GM18517 (cell line): ENCODE measurements around the gene MANBA.

Experiments used
- ATAC-seq: cut with Tn5 transposase; IDR thresholded peaks from one replicate; pipeline ENCODE4 v1.9.1; 2021; ENCODE audit warnings: mild to moderate bottlenecking, moderate library complexity; ENCODE audit not compliant: unreplicated experiment

The MANBA gene

DNA sequence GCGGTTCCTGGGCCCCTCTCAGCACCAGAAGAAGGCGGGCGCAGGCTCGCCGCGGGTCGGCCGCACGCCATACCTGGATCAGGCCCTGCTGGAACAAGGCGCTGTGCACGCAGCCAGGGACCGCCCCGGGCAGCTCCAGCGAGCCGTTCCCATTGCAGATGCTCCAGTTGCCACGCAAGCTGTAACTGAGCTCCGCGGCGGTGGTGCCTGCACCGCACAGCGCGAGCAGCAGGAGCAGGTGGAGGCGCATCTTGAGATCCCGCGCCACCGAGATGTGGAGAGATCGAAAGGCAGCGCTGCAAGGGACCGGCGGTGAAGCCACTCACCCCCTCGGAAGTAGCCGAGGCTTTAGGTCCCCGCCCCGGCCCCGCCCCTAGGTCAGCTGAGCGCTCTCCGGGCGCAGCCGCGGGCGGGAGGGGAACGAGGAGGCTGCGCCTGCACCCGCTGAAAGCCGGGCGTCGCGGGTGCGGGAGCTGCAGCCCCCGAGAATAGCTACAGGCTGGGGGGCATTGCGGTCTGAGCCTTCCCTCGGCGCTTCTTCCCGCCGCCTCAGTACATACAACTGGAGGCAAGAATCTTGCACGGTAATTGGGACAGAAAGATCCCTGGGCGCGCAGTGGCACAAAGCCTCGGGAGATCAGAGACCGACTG, at the start of gene MANBA:
MANBA (minus strand) TSS at position 324 of the 651 bp plus-strand sequence; CDS start at position 250, 74 bp downstream.
- ATAC-seq = peak; percentile 89

DNA sequence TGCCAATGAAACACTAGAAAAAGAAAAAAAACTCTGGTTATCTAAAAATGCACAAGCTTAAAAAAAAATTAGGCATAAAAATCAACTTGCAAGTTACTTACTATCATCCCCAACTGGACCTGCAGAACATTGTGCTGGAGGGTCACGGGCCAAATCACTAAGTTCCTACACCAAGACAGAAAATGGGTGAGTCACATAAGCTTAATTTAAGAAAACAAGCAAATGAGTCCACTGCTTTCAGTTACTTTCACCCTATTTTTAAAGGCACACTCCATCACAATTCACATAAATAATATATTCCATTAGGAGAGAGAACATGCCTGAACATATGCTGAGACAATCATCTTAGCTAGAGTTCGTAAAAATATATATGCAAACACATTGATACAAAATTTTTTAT, 48.9 kb upstream of the MANBA start:
- no peak for ATAC-seq

DNA sequence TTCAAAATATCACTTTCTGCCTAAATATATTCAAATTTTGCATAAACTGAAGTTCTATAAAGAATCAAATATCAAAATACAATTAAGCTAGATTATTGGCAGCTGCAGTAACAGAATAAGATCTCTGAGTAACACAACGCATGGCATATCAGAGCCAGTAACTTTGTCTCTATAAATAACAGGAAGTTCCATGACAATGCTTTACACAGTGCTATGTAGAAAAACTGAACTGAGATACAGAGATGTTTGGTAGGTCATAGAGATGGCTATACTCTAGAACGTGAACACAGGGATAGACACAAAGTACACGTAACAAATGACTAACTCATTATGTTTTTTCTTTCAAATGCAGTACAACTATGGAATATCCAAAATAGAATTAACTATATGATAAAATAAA, 48.4 kb upstream of the MANBA start:
- no peak for ATAC-seq

DNA sequence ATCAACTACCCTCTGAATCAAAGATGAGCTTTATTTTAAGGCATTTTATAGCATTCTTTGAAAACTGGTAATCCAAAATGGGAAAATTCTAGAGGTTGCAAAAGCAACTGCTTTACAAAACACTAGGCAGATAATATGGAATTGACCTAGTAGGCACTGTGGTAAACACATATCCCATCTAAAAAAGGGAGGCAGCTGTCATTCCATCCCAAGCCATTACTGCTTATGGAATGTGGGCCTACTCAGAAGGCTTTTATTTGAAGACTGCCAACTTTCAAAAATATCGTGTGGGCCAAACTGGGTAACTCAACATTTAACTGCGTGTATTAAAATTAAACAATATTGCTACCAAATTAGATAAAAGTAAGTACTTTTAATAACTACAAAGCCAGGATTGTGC, 47.2 kb upstream of the MANBA start:
- no peak for ATAC-seq

DNA sequence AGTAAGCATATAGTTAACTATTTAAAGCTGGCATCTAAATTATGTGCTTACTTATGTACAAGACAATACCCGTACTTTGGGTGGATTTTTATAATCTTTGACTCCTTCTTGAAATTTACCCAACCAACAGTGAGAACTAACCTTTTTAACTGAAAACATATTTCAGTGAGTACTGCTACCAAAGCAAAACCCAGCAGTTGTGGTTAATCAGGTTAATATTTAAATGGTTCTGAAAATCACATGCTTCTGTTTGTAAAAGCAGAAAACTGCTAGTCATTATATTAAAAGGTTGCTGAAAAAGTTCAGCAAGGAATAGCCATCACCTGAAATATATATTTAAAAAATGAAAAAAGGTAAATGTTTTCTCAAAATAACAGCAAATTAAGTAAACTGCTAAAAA, 46.6 kb upstream of the MANBA start:
- no peak for ATAC-seq

DNA sequence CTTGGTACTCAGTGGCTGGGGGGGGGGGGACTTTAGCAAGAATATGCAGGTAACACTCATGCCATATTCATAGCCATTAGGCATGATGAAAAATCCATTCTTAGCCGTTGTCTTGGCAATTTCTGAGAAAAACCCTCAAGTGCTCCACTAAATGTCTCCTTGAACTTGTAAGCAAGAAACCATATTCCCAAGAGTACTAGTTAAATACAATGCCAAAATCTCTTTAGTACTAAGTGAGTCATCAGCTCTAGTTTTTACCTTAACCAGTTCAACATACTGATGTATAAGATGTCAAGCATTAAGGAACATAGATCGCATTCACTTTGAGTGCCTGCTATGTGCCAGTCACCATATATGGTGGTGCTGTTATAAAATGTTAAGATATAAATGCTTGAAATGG, 39.0 kb upstream of the MANBA start:
- no peak for ATAC-seq

DNA sequence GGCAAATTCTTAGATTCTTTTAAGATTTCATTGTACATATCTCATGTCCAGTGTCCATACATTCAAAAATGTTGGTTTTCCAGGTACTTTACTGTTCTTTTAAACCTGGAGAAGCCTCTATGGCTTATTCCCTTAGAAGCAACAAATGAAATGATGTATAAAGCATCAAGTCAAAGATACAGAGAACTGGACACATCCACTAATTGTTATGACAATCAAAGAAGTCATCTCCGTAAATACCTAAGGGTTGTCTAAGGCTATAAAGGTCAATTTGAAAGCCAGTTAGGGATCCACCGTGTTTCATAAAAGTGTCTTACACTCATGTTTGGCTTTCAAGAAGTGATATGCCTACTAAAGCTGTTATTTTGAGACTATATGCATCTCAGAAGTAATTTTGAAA, 34.2 kb upstream of the MANBA start:
- no peak for ATAC-seq

DNA sequence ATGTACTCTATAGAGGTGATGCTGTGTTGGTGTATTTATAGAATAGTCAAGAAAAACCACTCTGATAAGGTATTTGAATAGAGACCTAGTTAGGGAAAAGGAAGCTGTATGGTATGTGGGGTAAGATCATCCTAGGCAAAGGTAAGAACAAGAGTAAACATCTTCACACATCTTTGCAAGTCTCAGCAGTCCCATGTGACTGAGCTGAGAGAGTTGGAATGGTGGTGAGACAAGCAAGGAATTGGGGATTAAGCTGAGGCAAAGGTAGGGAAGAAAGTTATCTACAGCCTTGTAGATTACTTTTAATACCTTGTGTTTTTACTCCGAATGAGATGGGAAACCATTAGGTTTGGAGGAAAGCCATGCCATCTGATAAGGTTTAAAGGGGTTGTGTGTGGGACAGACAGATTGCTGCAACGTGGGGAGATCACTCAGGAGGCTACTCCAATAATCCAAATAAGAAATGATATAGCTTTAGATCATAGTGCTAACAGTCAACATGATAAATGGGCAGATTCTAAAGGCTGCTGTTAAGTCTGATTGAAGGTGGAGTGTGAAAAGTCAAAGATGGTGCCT, 31.7 kb upstream of the MANBA start:
- ATAC-seq = no peak

DNA sequence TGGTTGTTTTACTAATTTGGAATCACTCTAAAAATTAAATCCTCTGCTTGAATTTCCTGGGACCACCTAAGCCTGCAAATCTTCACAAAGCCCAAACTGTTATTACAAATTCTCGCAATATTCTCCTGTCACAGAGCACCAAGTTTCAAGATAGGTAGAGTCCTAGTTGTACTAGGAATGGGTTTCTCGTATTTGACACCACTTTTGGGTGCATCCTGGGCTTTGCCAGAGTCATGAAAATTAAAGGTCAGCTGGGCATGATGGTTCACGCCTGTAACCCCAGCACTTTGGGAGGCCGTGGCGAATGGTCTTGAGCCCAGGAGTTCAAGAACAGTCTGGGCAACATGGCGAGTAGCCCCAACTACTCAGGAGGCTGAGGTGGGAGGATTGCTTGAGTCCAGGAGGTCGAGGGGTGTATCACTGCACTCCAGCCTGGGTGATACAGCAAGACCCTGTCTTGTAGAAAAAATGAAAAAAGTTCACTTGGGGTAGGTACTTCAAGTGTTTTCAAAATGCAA, 30.6 kb upstream of the MANBA start:
- ATAC-seq = no peak

DNA sequence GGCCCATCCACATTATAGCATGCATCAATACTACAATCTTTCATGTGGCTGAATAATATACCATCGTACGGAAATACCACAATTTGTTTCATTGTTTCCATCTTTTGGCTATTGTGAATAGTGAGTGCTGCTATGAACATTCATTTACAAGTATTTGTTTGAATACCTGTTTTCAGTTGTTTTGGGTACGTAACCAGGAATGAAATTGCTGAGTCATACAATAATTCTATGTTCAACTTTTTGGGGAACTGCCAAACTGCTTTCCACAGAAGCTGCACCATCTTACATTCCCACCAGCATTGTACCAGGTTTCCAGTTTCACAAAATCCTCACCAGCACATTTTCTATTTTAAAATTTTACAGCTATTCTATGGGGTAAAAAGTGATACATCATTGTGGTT, 28.5 kb upstream of the MANBA start:
- ATAC-seq = no peak

DNA sequence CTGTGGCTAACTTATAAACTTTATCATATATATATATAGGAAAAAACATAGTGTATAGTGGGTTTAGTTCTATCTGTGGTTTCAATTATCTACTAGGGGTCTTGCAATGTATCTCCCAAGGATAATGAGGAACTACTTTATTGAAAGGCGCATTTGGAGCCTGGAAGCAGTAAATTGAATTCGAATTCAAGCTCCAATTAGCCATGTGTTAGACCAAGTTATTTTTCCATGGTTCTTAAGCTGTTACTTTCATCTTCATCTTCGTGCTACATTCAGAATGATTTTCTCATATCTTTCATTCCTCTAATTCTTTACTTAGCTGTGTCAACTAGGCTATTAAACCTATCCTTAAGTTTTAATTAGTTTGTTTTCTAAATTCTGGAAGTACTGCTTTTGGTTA, 27.2 kb upstream of the MANBA start:
- no peak for ATAC-seq

DNA sequence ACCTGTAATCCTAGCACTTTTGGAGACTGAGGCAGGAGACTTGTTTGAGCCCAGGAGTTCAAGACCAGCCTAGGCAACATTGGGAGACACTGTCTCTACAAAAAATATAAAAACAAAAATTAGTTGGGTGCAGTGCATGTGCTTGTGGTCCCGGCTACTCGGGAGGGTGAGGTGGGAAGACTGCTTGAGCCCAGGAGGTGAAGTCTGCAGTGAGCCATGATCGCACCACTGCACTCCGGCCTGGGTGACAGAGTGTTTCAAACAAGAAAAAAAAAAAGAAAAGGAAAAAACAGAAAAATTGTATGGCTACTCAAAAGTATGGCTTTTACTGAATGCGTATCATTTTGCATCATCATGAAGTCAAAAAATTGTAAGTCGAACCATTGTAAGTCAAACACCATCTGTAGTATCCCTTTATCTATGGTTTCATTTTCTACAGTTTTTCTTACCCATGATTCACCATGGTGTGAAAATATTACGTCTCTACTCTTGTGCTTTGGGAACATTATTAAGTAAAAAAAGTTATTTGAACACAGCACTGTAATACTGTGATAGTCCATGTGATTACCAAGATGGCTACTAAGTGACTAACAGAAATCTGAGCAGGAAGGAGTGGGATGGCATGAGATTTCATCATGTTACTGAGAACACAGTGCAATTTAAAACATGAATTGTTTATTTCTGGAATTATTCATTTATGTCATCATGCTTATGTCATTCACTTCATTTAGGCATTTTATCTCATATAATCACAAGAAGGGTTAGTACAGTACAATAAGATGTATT, 26.5 kb upstream of the MANBA start:
- no peak for ATAC-seq

DNA sequence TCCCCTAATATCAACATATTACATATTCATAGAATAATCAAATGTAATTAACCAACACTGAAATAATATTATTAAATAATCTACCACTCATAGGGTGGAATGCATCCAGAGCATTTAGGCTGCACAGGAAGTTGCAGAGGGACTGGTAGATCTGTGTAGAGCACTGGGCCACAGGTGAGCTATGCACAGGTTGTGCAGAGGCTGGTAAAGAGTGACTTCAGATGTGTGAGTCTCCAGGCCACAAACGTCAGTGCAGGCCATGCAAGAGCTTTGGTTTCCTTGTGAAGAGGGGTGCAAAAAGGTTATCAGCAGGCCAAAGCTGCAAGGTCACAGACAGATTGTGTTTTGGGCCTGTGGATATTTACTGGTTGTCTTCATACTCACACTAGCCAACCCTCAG, 25.5 kb upstream of the MANBA start:
- ATAC-seq = no peak

DNA sequence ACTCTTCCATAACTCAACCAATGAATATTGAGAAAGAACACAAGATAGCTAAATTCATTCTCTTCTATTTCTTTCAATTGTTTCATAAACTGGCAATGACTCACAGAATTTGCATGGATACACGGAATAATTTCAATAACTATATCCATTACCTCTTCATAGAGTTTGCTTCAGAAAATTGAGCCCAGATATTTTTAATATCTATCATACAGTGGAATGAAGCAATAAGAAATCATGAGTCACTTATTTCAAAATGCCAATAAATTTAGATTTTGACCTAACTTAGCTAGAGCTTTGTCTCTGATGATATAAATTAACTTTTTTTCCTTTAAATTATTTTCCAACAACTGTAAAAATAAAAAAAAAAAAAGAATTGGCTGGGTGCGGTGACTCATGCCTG, 22.2 kb upstream of the MANBA start:
- ATAC-seq = no peak

DNA sequence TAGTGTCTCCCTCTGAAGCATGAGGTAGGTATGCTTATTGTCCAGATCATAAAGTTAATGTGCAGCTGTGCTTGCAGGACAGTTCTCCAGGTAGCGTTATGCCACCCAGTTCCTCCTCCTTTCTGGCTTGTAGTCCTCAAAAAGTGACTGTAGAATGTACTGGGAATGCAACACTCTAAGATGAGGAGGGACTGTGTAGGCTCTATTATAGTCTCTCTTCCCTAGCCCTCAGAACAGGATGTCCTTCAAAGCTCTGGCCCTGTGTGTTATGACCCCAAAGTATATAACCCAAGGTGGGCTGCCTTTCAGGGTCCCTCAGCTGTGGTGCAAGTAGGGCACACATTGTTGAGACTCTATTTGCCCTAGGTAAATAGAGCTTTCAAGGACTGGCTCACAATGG, 20.8 kb upstream of the MANBA start:
- no peak for ATAC-seq

DNA sequence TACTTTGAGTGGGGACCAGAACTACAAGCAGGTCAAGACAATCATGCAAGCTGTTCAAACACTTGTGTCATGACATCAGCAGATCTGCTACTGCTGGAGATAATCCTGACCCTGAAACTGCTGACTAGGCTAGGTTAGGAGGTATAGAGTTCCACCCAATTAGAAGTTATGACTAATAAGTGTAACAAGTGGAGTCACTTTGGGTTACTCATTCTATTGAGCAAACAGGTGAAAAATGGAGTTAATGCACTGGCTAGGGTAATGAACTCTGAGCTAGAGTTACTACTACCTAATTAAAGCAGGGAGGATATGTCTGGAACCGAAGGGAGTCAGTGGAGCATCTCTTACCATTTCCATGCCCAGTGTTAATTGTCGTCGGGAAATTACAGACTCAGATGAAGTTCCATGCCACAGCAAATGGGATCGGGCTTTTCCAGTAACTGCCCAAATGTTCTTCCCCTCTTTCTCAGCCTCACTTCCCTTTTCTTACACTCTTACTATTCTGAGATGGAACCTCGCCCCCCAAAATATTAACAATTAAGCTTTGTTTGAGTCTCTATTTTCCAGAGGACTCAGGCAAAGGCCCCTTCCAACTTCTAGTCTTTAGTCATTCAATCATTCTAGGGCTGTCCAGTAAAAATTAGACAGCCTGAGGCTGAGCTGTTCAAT, 19.8 kb upstream of the MANBA start:
- ATAC-seq = peak; percentile 55

DNA sequence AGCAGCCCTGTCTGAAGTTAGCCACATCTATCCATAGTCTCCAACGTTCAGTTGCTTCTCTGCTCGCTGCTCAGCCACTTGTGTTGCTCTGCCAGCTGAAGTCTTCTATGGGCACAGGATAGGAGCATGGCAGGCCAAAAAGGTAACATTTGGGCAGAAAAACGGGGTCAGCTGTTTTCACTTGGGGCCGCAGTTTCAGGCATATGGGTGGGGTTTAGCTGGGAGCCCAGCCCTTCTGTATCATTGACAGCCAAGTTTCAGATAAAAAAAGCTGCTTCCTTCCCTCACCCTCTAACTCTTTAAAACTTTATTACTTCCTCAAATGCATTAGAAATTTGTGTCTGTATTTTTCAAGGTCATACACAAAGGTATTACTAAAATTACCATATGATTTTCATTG, 18.4 kb upstream of the MANBA start:
- ATAC-seq = no peak

DNA sequence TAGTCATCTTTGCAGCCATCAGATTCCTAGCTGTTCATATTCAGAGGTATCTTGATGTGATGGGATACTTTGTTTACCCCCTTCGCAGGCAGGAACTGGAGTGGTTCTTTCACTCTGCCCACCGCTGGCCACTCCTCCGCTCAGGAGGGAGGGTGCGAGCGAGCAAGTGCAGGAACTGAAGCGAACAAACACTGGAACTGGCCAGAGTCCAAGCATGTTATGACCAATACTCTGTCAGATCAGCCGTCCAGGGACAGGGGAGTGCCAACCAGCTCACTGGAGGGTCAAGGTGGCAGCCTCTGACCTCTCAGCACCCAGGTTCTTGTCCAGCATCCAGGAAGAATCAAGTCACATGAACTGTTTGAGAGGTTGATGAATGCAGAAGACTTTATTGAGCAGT, 18.0 kb upstream of the MANBA start:
- ATAC-seq = no peak

DNA sequence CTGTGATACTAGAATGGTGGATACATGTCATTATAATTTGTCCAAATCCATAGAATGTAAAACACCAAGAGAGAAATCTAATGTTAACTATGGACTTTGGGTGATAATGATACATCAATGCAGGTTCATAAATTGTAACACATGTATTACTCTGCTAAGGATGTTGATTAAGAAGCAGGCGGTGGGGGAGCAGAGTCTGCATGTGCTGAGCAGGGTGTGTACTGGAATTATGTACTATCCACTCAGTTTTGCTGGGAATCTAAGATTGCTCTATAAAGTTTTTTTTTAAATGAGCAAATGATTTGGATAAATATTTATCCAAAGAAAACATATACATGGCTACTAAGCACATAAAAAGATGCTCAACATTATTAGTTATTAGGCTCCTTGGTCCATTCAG, 15.0 kb upstream of the MANBA start:
- no peak for ATAC-seq

DNA sequence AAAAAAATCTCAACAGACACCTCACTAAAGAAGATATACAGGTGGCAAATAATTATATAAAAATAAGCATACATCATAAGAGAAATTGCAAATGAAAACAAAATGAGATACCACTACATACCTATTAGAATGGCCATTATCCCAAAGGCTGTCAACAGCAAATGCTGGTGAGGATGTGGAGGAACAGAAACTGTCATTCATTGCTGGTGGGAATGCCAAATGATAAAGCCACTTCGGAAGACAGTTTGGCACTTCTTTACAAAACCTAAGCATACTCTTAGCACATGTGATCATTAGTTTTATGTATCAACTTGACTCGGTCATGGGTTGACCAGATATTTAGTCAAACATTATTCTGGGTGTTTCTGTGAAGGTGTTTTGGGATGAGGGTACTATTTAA, 13.5 kb upstream of the MANBA start:
- ATAC-seq = no peak

DNA sequence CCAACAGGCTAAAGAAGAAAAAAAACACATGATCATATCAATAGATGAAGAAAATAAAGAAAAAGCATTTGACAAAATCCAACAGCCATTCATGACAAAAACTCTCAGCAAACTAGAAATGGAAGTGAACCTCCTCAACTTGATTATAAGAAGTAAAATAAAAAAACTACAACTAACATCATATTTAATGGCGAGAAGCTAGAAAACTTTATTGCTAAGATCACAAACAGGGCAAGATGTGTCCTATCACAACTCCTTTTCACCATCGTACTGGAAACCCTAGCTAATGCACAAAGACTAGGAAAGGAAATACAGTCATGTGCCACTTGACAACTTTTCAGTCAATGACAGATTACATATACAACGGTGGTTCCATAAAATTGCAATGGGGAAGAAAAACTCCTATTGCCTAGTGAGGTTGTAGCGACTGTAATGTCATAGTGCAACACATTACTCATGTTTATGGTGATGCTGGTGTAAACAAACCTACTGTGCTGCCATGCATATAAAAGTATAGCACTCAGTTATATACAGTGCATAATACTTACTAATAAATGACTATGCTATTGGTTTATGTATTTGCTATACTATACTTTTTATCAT, 12.1 kb upstream of the MANBA start:
- ATAC-seq = no peak
